B cell (primary cell): ENCODE data around the gene CISD1.

Experiments used
- EZH2 ChIP-seq: IDR thresholded peaks from 2 replicates; pipeline ENCODE4 v1.6.1; 2012; ENCODE audit warnings: borderline replicate concordance, low read depth, mild to moderate bottlenecking, moderate library complexity, low read length; ENCODE audit not compliant: insufficient read depth, poor library complexity, severe bottlenecking
- TF ChIP-seq, protein P1 (sequence below): fragments of 200-600 bp; IDR thresholded peaks from one replicate; pipeline ENCODE4 v1.8.0; 2022; ENCODE audit warnings: antibody characterized with exemption, mild to moderate bottlenecking

DNA sequence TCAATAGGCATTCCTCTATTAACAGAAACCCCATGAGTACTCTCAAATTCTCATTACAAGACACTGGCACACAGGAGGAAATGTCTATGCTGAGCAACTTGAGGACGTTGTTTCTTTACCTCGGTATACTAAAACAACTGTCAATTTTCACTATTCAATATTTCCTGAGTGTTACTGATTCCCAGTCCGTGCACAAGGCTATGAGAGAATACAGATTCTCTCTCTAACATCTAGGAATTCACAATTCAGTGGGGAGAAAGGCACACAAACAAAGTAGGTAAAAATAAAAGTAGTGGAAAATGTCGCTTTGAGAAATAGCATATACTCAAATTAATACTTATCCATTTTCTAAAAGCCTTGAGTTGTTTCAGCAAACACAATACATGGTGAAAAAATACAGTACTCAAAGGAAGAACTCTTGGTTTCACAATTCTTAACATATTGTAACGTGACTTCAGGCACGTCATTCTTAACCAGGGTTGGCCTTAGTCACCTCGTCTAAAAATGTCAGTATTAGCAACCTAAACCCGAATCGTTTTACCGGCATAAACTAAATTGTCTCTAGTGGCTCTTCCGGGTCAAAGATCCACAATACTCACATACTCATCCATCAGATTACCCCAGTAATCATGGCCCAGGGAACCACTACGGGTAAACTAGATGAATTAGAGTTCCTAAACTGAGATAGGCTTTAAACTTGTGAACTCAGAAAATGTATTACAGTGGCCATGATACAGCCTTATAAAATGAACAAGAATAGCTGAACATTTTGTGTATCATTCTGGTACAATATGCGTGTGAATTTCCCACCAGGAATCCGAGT, 2.7 kb upstream of the CISD1 start:
- TF ChIP-seq, protein P1, sequence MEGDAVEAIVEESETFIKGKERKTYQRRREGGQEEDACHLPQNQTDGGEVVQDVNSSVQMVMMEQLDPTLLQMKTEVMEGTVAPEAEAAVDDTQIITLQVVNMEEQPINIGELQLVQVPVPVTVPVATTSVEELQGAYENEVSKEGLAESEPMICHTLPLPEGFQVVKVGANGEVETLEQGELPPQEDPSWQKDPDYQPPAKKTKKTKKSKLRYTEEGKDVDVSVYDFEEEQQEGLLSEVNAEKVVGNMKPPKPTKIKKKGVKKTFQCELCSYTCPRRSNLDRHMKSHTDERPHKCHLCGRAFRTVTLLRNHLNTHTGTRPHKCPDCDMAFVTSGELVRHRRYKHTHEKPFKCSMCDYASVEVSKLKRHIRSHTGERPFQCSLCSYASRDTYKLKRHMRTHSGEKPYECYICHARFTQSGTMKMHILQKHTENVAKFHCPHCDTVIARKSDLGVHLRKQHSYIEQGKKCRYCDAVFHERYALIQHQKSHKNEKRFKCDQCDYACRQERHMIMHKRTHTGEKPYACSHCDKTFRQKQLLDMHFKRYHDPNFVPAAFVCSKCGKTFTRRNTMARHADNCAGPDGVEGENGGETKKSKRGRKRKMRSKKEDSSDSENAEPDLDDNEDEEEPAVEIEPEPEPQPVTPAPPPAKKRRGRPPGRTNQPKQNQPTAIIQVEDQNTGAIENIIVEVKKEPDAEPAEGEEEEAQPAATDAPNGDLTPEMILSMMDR: no peak
- no peak for TF ChIP-seq EZH2
